Activated CD4-positive, alpha-beta T cell treated with anti-CD3 and anti-CD28 coated beads, Interleukin-2, amount 50 U/mL, for 24 hours (primary cell): ENCODE data around the gene ZNF10.

ENCODE experiments used
- DNase-seq, 2 donors: peaks; one replicate each; pipeline ENCODE4 v3.0.0-alpha.2; 2020; ENCODE audit warnings: low read depth in 1 of 2, low spot score in 1 of 2

Gene ZNF10

GRCh38 chr12:133192847-133193246, 62.4 kb downstream of the ZNF10 start:
- DNase-seq, result no peak

- DNase-seq, result no peak
These were observed 71.5 kb downstream of the ZNF10 start for GRCh38 chr12:133201888-133202287.

- DNase-seq, result no peak
These were observed 72.3 kb downstream of the ZNF10 start for GRCh38 chr12:133202493-133203343.

- no peak for DNase-seq
These were observed 73.2 kb downstream of the ZNF10 start for GRCh38 chr12:133203344-133204263.

- no peak for DNase-seq
These were observed 73.8 kb downstream of the ZNF10 start for GRCh38 chr12:133204264-133204603.

- DNase-seq, result no peak
These were observed 76.0 kb downstream of the ZNF10 start for GRCh38 chr12:133206390-133206789.
